ENCODE measurements around the gene ZC3H6.
"Not testable (repeated sequence)": the region's sequence is repeated elsewhere in the genome, so short reads cannot be mapped to it uniquely, and the experiment has no call there.

Gene ZC3H6

DNA sequence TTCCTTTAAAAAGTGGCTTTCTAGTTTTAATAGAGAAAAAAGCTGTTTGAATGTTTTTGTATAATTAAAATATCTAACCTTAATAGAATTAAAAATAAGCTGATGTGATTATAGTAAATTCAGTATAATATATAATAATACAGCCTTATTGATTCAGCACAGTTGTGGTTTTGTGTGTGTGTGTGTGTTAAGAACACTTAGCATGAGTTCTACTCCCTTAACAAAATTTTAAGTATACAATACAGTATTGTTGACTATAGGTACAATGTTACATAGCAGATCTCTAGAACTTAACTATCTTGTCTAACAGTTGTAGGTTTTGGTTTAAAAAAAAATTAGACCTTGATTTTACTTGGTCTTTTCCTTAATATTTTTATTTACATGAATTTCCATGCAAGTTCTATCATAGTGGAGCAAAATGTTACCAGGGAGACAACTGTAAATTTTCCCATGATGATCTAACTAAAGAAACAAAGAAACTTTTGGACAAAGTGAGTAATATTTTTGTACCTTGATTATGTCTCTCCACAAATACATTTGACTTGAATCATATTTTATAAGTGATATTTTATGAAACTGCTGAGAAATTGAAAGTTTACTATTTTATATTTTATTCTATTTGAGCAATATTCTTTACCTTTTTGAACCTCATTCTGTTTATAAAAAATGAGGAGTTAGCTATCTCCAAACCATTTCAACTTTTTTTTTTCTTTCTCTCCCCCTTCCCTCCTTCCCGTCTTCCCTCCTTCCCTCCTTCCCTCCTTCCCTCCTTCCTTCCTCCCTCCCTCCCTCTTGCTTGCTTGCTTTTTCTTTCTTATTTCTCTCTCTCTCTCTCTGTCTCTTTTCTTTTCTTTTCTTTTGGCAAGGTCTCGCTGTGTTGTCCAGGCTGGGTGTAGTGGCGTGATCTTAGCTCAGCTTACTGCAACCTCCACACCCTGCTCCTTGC, 46.3 kb downstream of the ZC3H6 start:
- peaks cover 59% of the 10 kb centered on the region for H3K36me3 Mint-ChIP-seq (ENCODE audit: low read depth)
- H3K4me3 Mint-ChIP-seq: no peak overlapping the region
- intact Hi-C loops (cut with micrococcal nuclease): no loop called here
- no peaks in the 10 kb centered on the region for H3K9me3 Mint-ChIP-seq
- H3K4me1 Mint-ChIP-seq (ENCODE audit: low read depth): no peaks in the 10 kb centered on the region
- no peaks in the 10 kb centered on the region for H3K27me3 Mint-ChIP-seq
- no peak overlapping the region for H3K27ac Mint-ChIP-seq

DNA sequence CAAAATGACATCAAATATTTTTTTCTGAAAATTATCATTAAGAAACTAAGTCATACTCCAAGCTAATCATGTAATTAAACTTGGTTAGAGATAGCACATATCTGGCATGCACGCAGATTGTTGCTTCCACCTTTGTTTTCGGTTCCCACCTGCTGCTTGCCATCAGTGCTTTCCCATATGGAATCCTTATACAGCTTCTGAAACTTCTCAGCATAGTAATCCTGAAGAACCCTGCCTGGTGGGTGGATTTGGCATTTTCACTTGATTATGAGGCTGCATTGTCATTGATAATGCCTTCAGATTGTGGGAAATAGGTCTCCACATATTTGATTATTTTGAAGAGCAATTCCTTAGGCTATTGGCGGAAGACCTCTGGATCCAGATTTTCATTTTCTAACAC, 47.5 kb downstream of the ZC3H6 start:
- peaks cover 62% of the 10 kb centered on the region for H3K36me3 Mint-ChIP-seq (ENCODE audit: low read depth)
- H3K27ac Mint-ChIP-seq: no peak overlapping the region
- intact Hi-C loops (cut with micrococcal nuclease): no loop called here
- no peaks in the 10 kb centered on the region for H3K4me1 Mint-ChIP-seq (ENCODE audit: low read depth)
- no peaks in the 10 kb centered on the region for H3K9me3 Mint-ChIP-seq
- no peak overlapping the region for H3K4me3 Mint-ChIP-seq
- no peaks in the 10 kb centered on the region for H3K27me3 Mint-ChIP-seq

DNA sequence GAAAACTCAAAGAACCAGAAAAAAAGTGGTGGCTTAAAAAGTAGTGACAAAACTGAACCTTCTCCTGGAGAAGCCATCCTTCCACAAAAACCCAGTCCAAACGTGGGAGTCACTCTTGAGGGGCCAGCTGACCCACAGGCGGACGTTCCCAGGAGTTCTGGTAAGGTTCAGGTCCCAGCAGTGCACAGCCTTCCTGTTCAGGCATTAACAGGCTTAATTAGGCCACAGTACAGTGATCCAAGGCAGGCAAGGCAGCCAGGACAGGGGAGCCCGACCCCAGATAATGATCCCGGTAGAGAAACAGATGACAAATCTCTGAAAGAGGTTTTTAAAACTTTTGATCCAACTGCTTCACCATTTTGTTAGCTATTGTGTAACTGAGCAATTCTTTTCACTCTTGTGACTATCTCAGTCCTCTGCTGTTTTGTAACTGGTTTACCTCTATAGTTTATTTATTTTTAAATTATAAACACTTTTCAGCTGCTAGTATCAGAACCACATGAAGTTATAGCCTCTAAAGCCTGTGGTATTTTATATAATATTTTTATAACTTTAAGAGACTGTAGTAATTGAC, 56.8 kb downstream of the ZC3H6 start:
- Mint-ChIP-seq H3K9me3 (no peaks in the 10 kb centered on the region), H3K4me3 (no peak overlapping the region), H3K4me1 (ENCODE audit: low read depth) (no peaks in the 10 kb centered on the region), H3K36me3 (ENCODE audit: low read depth) (peaks cover 27% of the 10 kb centered on the region), H3K27ac (no peak overlapping the region), H3K27me3 (no peaks in the 10 kb centered on the region)
- intact Hi-C loops (cut with micrococcal nuclease): no loop called here

DNA sequence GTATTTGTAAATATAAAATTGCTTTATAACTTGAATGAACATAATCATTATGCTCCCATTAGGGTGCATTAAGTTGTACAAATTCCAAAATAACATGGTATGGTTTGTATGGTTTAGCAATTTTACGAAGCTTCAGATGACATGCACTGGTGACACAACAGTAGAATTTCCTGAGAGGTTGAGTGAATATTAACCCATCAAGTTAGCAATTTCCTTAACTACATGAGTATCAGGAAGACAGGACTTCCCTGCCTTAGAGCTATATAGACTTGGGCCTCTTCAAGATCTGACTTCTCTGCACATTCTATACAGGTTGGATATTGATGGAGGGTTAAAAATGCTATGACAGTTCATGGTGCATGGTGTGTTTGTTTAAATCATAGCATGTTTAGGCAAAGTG, 60.2 kb downstream of the ZC3H6 start:
- intact Hi-C loops (cut with micrococcal nuclease): no loop called here
- H3K27me3 Mint-ChIP-seq: no peaks in the 10 kb centered on the region
- H3K9me3 Mint-ChIP-seq: no peaks in the 10 kb centered on the region
- no peak overlapping the region for H3K27ac Mint-ChIP-seq
- no peaks in the 10 kb centered on the region for H3K4me1 Mint-ChIP-seq (ENCODE audit: low read depth)
- no peak overlapping the region for H3K4me3 Mint-ChIP-seq
- H3K36me3 Mint-ChIP-seq (ENCODE audit: low read depth): peaks cover 13% of the 10 kb centered on the region

DNA sequence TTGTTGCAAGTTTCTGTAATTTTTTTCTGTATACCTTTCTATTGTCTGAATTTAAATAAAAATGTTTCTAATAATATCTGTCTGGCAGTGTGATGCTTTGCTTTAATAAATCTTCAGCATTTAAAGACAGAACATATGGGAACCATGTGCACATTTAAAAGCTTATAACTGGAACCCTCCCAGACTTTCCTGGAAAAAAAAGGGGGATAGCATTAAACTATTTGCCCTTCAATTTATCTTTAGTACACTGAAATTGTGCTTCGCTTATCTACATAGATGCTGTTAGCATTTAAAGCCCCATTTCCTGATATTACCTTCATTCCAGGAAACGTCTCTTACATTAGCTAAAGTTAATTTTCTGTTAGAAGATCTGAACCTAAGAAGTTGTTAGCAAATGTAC, 64.6 kb downstream of the ZC3H6 start:
- intact Hi-C loops (cut with micrococcal nuclease): no loop called here
- H3K9me3 Mint-ChIP-seq: no peaks in the 10 kb centered on the region
- H3K4me3 Mint-ChIP-seq: no peak overlapping the region
- no peaks in the 10 kb centered on the region for H3K36me3 Mint-ChIP-seq (ENCODE audit: low read depth)
- no peaks in the 10 kb centered on the region for H3K27me3 Mint-ChIP-seq
- no peaks in the 10 kb centered on the region for H3K4me1 Mint-ChIP-seq (ENCODE audit: low read depth)
- no peak overlapping the region for H3K27ac Mint-ChIP-seq

DNA sequence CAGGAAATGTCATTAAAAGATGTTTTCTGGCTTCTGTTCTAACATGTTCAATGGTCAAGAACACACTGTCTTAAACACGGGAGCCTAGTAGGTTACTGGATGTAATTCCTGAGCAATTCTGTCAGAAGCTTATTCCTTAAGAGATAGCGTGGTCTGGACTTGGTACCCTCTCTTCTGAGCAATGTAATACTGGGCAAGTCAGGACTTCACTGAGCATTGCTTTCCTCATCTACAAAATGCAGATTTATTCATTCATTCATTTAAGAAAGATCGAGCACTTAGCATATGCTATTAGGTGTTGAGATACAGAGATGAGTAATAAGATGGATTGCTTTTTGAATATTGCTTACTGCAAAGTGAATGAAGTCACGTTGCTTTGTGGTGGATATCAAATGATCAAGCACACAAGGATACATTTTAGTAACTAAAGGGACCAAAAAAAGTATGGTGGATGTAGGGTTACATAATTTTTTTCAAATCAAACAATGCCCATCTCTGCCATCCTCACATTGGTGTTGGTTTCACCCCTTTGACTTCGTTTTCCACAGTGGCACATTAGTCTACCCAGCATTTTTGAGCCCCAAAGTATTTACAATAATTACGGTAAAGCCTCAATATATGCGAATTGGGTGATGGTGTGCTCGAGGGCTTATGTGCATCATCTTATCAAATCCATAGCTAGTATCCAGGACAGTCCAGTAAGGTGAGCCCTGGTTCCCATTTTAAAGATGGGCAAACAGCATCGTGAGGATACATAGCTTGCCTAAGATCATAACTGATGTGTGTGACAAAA, 65.3 kb downstream of the ZC3H6 start:
- H3K4me1 Mint-ChIP-seq (ENCODE audit: low read depth): no peaks in the 10 kb centered on the region
- H3K9me3 Mint-ChIP-seq: no peaks in the 10 kb centered on the region
- intact Hi-C loops (cut with micrococcal nuclease): no loop called here
- no peaks in the 10 kb centered on the region for H3K27me3 Mint-ChIP-seq
- H3K36me3 Mint-ChIP-seq (ENCODE audit: low read depth): no peaks in the 10 kb centered on the region
- H3K4me3 Mint-ChIP-seq: no peak overlapping the region
- no peak overlapping the region for H3K27ac Mint-ChIP-seq

DNA sequence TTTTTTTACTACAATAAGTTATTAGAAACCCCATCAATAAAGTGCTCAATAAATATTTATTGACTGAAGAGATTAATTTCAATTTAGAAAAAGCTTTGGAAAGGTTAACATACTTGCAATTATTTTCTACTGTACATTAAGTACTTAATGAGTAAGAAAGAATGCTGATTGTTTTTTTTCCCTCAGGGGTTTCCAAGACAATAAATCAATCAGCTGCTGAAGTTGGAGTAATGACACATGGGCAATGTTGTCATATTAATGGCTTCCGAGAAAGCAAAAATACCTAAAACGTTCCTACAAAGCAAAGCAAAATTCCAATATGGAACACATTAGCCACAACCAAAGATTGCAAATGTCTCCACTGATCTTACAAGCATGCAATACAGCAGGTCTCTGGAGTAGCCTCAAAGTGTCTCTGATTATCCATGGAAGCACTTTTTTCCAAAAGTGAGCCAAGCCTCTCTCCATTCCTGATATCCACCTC, 66.7 kb downstream of the ZC3H6 start:
- Mint-ChIP-seq H3K27me3 (no peaks in the 10 kb centered on the region), H3K9me3 (peaks cover 8% of the 10 kb centered on the region), H3K27ac (no peak overlapping the region), H3K4me3 (no peak overlapping the region), H3K4me1 (ENCODE audit: low read depth) (no peaks in the 10 kb centered on the region), H3K36me3 (ENCODE audit: low read depth) (peaks cover 7% of the 10 kb centered on the region)
- intact Hi-C loops (cut with micrococcal nuclease): no loop called here

DNA sequence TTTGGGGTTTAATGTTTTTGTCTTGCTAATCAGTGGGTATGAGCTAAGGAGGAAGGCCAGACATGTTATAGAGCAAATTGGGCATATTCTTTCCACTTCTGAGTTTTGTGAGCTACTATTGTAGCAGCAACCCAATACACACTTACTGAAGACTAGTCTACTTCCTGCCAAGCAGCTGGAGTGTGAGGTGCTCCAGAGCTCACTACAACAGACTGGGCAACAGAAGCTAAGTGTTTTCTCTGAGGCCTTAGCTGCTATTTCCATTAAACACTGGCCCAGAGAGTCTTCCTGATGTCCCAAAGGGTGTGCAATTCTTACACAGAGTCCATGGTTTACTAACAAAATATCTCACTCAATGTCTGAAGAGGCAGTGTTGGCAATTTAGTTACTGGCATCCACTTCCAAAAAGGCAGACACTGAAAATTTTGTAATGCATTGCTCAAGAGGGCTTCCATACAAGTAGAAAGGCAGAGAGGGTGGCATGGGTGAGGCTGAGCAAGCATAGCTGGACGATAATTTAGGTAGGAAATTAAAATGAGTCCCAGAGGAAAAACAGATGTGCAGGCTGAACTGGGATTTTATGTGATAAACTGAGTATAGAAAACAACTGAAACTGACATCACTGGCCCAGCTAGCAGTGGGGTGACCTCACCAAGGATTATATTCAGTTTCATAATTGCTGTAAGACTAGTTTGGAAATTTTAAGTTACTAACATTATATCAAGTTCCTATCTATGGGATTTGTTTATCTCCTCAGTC, 68.6 kb downstream of the ZC3H6 start:
- Mint-ChIP-seq H3K4me3 (no peak overlapping the region), H3K36me3 (ENCODE audit: low read depth) (peaks cover 7% of the 10 kb centered on the region), H3K4me1 (ENCODE audit: low read depth) (no peaks in the 10 kb centered on the region), H3K27me3 (no peaks in the 10 kb centered on the region), H3K27ac (no peak overlapping the region), H3K9me3 (peaks cover 8% of the 10 kb centered on the region)
- intact Hi-C loops (cut with micrococcal nuclease): no loop called here

DNA sequence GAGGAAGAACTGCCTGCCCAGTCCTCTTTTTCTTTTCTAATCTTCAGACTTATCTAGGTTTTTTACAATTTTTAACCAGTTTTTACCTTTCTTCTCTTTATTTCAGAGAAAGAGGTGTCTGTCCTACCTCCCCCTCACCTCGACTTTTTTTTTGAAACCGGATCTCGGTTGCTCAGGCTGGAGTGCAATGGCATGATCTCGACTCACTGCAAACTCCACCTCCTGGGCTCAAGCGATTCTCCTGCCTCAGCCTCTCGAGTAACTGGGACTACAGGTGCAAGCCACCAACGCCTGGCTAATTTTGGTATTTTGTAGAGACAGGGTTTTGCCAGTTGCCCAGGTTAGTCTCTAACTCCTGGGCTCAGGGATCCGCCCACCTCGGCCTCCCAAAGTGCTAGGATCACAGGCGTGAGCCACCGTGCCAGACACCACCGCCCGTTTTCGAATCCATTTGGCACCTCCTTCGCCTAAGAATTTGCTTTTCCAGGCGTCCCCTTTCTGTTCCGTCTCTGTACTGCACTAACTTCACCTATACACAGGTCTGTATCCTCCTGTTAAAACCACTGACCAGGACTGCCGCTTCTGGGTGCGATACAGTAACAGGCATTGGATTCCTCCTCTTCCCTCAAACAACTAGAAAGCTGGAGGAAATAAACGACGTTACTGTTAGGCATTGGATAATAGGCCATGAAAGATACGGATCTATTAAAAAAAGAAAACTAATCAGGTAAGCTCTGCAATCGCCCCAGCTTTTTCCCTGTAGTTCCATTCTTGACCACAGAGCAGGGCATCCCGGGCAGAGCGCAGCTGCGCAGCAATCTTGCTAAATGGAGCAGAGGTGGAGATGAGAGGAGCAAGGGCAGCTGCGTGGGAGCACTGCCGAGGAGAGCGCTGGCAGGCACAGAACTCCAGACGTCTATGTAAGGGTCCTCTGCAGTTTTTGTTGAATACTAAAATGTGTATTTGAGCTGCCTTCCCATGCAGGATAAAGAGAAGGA, 69.9 kb downstream of the ZC3H6 start:
- H3K27me3 Mint-ChIP-seq: no peaks in the 10 kb centered on the region
- intact Hi-C loops (cut with micrococcal nuclease): no loop called here
- H3K27ac Mint-ChIP-seq: no peak overlapping the region
- peaks cover 8% of the 10 kb centered on the region for H3K9me3 Mint-ChIP-seq
- H3K4me1 Mint-ChIP-seq (ENCODE audit: low read depth): no peaks in the 10 kb centered on the region
- H3K36me3 Mint-ChIP-seq (ENCODE audit: low read depth): peaks cover 7% of the 10 kb centered on the region
- no peak overlapping the region for H3K4me3 Mint-ChIP-seq

DNA sequence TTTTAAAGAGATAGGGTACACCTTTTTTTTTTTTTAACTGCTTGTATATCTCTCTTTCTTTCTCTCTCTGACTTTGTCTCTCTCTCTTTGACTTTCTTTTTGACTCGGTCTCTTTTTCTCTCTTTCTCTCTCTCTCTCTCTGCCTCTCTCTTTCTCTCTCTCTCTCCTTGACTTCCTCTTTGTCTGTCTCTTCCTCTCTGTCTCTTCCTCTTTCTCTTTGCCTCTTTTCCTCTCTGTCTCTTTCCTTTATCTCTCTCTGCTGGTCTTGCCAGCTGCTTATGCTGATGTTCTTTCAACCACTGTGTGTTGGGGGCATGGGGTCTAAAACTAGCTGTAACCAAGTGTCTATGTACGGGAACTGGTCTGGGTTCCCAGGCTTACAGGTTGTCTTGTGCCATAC, 76.9 kb downstream of the ZC3H6 start:
- H3K9me3 Mint-ChIP-seq; intact Hi-C loops (cut with micrococcal nuclease); H3K4me3 Mint-ChIP-seq; H3K27me3 Mint-ChIP-seq; H3K36me3 Mint-ChIP-seq (ENCODE audit: low read depth): not testable (repeated sequence)
- Mint-ChIP-seq H3K4me1 (ENCODE audit: low read depth) (peaks cover 11% of the 10 kb centered on the region), H3K27ac (peak overlapping the region; percentile 5)

DNA sequence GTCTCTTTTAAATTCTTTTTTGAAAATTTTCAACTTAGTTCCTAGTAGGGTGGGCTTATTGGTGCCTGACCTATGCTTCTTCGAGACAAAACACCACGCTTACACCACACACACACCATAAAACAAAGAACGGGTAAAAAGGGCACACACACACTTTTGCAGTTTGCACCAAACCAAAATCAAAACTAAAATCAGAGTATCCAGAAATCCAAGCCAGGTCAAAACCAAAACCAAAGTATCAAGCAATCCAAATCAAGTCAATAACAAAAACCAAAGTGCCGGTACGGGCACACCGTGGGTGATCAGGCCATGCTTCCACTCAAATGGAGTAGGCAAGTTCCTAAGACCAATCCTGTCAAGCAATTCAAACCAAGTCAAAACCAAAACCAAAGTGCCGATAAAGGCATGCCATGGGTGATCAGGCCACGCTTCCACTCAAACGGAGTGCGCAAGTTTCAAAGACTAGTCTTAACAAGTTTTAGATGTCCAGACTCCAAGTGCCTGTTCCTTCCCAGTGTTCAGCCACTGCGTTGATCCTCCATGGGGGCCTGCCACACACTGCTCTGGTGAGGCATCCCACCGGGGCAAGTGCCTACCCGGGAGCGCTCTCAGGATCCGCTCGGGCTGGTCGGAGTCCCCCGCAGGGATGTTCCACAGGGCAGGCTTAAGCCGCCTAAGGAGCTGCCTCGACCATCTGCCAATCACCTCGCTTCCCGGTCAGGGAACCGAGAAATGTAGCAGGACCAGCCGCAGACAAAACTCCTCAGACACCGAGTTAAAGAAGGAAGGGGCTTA, 77.6 kb downstream of the ZC3H6 start:
- H3K4me3 Mint-ChIP-seq; intact Hi-C loops (cut with micrococcal nuclease); H3K27me3 Mint-ChIP-seq; H3K9me3 Mint-ChIP-seq; H3K36me3 Mint-ChIP-seq (ENCODE audit: low read depth): not testable (repeated sequence)
- H3K27ac Mint-ChIP-seq: peak overlapping the region; percentile 5
- H3K4me1 Mint-ChIP-seq (ENCODE audit: low read depth): peaks cover 11% of the 10 kb centered on the region

DNA sequence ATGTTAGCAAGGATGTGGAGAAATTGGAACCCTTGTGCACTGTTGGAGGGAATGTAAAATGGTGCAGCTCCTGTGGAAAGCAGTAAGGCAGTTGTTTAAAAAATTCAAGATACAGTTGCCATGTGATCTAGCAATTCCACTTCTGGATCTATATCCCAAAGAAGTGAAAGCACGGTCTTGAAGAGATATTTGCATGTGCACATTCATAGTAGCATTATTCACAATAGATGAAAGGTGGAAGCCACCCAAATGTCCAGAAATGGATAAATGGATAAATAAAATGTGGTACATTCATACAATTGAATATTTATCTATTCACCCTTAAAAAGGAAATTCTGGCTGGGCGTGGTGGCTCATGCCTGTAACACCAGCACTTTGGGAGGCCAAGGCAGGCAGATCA, 78.9 kb downstream of the ZC3H6 start:
- intact Hi-C loops (cut with micrococcal nuclease); H3K4me3 Mint-ChIP-seq; H3K27ac Mint-ChIP-seq; H3K36me3 Mint-ChIP-seq (ENCODE audit: low read depth); H3K27me3 Mint-ChIP-seq; H3K9me3 Mint-ChIP-seq: not testable (repeated sequence)
- H3K4me1 Mint-ChIP-seq (ENCODE audit: low read depth): peaks cover 11% of the 10 kb centered on the region
